NAMALWA (cell line): ENCODE measurements around the gene NUDT7.

Experiments used
- DNase-seq: peaks from one replicate; pipeline ENCODE4 v3.0.0-alpha.2; 2015; ENCODE audit warnings: low spot score

Gene NUDT7

GRCh38 chr16:77780378-77780837, 58.1 kb downstream of the NUDT7 start:
- DNase-seq, result no peak

GRCh38 chr16:77781091-77781490, 58.8 kb downstream of the NUDT7 start:
- DNase-seq, result no peak

- DNase-seq, result peak; percentile 50
Observed at GRCh38 chr16:77782694-77783093, 60.4 kb downstream of the NUDT7 start.

GRCh38 chr16:77784441-77785372, 62.4 kb downstream of the NUDT7 start:
- no peak for DNase-seq

GRCh38 chr16:77785373-77785764, 63.1 kb downstream of the NUDT7 start:
- no peak for DNase-seq

DNA sequence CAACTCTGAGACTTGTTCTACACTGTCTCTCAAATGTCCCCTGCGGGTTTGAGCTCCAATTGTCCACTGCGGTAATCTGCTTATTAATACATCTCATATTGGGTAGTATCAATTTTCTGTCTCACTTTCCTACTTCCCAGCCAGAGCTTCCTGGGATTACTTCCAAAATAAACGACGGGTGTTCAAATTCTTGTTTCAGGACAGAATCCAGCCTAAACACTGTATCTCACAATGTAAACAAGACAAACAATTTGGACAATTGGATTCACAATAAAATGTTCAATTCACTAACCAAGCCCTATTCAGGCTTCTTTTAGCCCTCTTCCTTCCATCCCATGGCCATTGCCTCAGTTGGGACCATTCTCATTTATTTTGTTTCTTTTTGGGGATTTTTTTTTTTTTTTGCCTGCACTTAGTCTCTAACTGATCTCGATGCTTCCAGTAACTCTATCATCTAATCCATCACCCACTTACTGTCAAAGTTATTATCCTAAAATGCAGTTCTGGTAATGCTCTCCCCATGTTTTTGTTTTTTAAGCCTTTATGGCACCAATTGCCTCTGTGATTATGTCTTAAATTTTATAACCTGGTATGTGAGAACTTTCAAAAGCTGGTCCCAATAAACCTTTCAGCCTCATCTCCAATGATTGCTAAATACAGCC, 64.0 kb downstream of the NUDT7 start:
- no peak for DNase-seq

GRCh38 chr16:77787452-77787851, 65.1 kb downstream of the NUDT7 start:
- DNase-seq, result no peak

GRCh38 chr16:77788181-77789084, 66.1 kb downstream of the NUDT7 start, which contains the start of gene VAT1L:
Gene VAT1L, plus strand, starts transcription at chr16:77788564. Its CDS starts 119 bp downstream, at chr16:77788683.
- DNase-seq, result no peak

DNA sequence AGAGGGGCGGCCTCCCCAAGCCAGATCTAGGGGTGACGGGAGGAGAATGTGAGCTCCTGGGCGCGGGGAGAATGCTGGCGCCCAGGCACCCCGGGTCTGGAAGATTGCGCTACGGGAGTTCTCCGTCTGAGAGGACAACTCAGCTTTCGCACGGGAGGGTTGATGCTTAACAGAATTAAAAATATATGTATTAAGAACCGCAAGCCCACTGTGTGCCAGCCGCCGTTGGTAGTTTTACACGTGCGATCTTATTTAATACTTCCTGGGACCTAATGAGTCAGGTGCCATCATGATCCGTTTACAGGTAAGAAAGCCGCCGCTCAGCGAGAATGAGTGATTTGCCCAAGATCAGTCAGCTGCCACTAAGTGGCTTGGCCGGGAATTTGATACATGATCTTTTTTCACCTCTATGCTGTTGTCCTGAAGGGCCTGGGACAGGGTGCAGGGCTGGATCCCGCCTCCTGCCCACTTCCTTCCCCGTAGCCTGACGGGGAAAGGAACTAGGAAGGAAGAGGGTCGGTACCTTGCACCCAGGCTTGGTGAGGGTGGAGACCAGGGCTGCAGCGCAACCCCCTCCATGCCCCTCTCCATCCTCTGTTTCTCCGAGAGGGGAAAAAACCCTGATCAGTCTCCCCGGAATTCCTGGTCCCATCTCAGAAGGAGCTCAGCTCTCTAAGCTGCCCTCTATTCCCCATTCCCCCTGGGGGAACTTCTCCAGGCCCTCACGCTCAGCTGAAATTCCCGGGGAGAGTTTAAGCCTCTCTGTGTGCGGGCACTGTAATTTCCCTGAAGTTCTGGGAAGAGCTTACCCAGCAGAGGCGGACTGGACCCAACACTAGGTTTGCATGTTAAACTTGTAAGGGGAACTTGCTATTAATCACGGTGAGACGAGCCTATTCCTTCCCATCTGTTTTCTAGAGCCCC, 67.0 kb downstream of the NUDT7 start:
- DNase-seq, result no peak

- no peak for DNase-seq
Observed at GRCh38 chr16:77790009-77790372, 67.7 kb downstream of the NUDT7 start.

DNA sequence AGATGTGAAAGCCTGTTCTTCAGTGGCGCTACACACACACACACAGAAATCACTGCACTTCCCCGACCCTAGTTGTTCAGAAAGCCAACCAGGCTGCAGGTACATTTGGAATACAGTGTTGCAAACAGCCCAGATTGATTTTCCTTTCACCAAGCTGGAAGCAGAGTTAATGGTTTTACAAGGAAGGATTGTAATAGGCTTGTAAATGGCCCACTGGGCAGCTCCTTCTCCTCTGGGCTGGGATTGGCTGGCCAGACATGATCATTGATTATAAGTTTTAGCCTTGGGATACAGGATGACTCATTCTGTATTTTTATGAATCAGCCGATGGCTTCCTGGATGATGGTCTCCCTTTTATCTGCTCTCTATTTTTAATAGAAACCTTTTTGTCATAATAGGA, 68.6 kb downstream of the NUDT7 start:
- DNase-seq, result no peak
